Right forelimb (tissue), 1 donor: ENCODE results near the gene CADPS.

ENCODE experiments used
- DNase-seq: peaks from one replicate; pipeline ENCODE4 v3.0.0-alpha.2; 2018

The CADPS gene

DNA sequence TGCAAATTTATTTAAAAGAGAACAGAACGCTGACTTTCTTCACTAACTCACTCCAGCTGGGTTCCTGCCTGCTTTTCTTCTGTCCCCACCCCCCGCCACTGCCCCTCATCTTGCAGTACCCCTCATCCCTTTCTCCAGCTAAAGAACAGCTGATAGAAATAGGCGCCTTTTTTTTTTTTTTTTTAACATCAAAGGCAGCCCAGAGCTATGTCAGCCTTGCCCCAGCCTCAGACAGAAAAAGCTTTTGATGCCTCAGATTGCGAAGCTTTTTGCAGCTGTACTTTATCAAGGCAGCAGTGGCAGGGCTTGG, 1.8 kb downstream of the CADPS start:
- DNase-seq = no peak

DNA sequence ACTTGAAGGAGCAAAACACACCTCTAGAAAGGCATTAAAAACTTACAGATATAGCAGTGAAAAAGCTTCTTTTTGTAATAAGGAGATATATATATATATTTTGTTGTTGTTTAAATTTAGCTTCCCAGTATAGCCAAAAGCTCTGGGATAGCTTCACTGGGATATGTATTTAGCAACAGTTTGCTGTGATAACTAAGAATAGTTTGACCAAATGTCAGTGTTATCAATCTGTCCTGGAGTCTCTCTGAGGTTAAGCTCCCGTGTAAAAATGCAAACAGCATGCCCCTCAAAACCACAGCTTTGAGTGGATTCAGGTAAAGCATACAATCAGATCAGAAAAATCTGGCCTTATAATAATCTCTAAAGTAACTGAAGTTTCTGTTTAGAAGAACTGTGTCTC, 2.9 kb downstream of the CADPS start:
- no peak for DNase-seq

DNA sequence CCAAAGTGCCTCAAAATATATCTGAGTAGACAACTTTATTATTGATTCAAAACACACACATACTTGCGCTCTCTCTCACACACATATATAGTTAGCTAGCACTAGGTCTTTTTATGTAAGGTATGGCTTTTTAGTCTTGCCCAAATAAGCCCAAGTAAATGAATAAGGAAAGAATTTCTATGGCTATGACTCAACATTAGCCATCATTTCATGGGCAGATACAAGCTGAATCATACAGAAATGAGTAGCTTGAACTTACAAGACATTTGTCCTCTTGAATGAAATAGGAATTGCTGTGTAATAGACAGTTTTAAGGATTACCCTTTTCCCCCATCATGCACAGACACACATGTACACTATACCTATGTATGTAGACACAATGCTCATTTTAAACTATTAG, 4.9 kb downstream of the CADPS start:
- DNase-seq = no peak

DNA sequence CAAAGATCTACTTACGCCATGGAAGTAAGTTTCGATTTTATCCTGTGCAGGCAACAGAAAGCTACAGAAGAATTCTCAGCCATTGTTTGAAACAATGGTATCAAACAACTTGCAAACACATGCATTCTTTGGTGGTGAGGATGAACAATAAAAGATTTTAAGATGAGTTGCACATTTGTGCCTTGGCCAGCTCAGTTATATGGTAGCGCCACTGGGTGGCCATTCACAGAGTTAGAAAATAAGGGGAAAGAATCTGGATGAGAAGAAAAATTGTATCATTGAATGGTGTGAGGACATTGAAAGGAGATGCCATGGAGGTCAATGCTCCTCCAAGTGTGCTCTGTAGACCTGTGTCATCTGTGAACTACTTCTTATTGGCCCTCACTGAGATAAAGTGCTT, 11.6 kb downstream of the CADPS start:
- no peak for DNase-seq

DNA sequence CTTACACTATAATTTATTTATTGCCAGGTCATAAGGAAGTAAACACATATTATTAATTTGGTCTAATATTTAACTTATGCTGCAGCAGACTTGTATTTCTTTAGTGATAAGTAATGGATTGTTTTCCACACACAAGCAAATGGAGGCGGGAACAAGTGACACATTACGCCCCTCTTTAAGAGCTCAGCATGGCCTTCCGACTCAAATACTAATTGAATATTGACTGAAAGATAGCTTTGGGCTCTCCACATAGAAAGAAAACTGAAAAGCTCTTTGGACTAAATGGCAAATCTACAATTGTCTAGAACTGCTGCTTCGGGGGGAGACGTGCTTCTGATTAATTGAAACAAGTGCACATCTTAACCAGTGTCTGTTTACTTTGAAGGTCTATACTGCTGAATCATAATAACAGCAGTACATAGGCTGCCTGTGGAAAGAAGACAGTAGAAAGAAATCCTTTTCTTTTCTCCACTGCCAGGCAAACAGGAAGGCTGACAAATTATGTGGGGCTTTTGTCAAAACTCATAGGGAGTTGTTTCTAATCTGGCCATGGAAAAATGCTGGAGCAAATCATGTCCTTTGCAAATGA, 15.9 kb downstream of the CADPS start:
- DNase-seq = no peak

DNA sequence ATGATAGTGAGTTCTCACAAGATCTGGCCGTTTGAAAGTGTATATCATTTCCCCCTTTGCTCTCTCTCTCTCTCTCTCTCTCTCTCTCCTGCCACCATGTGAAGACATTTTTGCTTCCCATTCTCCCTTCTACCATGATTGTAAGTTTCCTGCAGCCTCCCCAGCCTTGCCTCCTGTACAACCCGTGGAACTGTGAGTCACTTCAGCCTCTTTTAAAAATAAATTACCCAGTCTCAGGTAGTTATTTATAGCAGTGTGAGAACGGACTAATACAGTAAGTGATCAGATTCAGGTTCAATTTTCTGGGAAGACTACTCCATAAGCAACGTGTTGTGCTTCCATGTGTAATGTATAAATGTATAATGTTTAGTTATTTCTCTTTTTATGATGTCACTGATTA, 29.2 kb downstream of the CADPS start:
- no peak for DNase-seq

DNA sequence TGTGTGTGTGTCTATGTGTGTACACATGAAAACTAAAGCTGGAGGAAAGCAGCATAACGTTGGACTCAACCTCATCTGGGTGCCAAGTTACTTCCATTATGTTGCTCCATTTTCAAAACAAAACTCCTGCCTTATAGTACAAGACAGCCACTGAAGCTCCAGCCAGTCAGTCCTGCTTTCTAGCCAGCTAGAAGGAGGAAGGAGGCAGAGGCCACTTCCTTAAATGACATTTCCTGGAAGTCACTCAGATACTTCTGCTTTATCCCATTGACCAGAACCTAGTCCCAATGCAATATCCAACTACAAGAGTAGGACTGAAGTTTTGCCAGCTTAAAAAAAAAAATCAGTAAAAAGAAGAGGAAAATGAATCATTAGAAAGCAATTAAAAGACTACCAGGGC, 31.7 kb downstream of the CADPS start:
- no peak for DNase-seq

DNA sequence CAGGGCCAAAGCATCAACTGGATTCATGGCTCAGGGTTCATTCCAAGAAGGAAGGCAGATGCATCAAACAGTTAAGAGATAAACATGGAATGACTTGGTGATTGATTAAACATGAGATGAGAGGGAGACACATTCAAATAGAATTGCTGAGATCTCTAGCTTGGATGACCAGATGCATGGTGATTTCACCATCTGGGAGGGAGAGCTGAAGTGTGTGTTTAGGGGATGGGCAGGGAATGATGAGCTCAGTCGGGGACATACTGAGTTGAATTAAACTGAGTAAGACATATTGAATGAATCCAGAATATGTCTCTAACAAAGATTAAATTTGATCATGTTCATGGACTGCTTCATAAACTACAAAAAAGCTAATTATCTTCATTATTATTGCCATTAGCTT, 35.5 kb downstream of the CADPS start:
- no peak for DNase-seq

DNA sequence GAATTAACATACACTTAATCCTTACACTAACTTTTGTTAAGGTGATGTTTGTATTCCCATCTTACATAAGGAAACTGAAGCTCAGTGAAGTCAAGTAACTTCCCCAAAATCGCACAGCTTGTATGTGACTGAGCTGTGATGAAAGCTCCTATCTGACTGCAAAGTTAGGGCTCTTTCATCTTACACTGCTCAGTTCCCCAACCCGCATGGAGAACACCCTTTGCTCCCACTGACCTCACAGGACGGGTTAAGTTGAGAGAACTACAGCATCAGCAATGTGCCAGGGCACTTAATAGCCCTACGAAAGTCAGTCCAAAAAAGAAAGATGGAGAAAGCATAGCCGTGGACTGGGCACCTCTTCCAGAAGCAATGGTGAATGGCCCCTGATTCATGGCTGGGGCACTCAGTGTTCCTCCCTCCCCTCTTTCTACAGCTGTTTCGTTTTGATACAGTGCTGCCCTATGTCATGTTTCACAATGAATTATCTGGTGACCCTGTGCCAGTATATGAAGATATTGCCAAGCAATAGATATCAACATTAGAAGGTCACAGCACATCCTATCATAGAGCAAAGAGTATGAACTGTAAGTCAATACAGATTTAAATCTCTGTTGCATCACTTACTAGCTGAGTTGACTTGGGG, 38.0 kb downstream of the CADPS start:
- DNase-seq = no peak

DNA sequence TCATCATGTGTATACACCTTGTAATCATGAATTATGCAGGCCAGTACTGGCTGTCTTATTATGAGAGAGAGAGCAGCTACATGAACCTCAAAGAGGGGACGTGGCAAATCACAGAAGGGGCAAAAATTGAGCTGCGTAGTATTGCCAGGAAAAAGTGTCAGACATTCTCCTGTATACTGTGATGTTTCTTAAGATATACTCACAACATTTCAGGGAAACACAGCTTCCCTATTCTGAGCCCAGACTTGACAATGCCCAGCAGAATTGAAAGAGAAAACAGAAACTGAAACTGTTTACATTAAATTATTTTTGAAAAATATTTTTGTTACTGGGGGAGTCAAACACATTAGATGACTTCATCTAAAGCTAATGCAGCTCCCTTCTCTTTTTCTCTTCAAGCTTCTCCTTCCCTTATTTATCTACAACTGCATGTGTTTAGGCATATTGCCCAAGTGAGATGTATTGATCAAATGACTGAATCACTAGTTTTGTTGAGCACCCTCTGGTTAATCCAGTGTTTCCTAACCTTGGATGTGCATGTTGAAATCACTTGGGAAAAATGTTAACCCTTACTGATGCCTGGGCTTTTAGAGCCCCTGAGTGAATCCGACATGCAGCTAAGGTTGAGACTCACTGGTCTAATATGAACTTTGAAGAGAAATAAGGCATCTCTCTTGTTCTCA, 39.5 kb downstream of the CADPS start:
- no peak for DNase-seq

DNA sequence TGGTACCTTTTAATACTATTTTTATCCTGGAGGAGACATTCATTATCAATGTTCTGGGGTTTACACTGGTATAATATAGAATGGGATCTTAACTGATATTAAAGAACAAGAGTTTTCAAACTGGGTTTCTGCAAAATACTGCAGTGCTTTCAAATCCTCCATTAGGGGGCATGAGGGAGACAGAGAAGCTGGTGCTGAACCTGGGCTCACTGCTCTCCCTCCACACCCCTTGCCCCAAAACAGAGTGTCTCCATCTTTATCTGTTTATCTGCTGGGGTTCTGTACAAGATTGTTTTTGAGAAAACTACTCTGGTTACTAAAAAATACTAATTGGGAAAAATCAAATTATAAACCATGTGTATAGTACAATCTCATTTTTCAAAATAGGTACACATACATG, 41.7 kb downstream of the CADPS start:
- DNase-seq = no peak

DNA sequence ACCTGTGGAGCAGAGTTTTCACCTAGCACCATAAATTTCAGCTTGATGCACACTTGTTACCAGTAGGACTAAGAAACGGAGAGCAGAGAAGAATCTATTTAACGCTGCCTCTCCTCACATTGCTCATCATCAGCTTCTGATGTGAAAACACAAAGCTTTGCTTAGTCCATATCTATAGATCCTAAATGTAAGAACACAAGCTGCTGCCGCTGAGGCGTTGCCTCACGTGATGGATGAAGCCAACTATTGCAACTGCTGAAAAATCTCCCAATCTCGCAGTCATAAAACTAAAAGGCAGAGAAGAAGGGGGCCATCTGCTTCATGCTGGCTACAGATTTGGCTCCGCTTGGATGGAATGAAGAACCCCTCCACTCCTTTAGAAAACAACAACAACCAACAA, 42.7 kb downstream of the CADPS start:
- DNase-seq = no peak

DNA sequence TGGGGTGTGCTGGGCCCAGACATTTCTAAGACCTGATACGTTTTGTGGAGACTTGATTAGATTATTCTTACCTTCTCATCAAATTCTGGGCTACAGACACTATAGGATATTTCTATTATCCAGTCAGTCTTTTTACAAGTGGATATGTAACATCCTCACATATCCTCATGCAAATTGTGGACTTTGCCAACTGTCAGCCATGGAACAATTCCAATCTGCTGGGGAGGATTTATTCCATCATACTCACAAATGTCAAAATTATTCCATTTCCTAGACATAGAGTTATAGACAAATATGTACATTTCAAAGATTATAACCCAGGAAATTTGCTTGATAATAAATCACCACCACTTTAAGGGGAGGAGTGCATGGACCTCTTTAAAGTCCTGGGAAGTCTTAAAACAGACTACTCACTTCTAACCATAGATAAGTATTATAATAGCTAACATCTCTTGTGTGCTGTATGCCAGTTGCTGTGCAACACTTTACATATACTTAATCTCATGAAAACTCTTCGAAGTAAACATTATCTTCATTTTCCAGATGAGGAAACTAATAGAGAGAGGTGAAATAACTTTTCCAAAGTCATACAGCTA, 44.4 kb downstream of the CADPS start:
- DNase-seq = no peak

DNA sequence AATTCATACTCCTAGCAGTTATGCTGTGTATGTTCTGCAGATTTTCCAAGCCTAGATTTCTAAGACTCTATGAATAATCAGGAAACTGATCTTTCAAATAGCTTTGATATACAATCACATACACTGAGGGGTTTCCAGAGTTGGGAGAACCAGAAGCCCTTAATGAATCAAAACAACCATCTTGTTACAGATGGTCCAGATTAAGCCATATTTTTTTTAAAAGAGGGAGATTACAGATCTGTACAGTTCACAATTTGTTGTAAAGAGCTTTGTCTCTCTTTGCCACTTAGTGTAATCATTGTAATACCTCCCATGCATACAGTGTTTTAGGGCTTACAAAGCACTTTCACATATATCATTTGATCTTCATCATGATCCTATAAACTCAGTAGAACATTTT, 47.7 kb downstream of the CADPS start:
- no peak for DNase-seq

DNA sequence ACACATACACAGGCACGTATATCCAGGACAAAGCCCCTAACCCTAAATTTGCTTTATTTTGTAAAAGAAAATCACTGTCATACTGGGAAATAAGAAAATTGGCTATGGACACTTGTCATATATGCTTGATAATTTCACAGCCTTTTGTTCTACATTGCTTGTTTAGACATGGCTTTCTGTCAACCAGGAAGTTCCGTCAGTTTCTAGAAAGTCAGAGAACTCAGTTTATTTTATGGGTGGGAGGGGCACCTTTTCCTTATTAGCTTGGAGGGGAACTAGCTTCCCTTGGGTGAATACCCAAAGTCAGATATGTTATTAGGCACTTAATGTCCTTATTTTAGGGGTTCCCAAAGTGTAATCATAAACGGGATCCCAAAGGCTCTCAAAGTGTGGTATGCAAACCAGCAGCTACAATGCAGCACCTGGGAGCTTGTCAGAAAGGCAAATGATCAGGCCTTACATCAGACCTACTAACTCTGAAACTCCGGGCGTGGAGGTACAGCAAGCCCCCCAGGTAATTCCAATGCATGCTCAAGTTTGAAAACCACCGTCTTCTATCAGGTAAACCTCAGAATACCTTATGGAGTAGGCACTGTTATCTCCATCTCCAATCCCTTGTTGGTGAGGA, 50.1 kb downstream of the CADPS start:
- DNase-seq = no peak

DNA sequence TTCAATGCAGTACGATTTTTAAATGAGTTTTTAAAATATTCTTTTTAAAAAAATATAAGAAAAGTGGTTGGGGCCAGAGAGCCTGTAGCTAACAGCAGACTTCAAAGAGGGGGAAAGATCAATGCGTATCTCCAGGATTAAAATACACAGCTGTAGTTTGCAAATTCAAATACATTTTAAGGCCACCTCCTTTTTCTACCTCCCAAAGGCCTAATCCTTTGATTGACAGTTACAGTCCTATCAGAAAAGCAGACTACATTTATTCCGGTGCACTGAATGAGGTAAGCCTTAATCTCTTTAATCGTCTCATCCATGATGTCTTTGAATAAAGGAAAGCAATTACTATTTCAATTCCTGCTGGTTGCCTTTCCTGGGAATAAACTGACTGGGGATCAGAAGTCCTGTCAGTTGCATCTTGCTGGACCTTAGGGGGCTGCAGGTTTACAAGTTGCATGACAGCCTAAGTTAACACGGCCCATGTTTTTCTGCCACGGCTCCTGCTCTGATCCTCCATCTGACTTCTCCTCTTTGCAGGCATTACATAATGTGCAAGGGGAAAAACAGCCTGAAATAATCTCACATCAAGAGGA, 51.7 kb downstream of the CADPS start:
- no peak for DNase-seq

DNA sequence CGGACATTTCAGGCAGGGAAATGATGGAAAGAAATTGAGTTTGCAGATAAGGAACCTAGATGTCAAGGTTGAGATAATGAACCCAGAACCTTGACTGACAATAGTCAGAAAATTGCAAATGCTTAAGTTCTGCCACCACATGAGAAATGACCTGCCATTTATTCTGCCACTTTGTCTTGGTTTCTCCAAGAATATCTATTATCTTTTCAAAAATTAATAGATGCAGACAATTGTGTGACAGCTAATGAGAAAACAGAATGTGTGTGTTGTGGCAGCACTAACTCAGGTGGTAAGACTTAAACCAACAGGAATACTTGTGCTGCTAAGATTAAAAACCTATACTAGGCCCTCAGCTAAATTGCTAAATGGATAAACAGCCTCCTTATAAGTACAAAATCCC, 52.3 kb downstream of the CADPS start:
- no peak for DNase-seq

DNA sequence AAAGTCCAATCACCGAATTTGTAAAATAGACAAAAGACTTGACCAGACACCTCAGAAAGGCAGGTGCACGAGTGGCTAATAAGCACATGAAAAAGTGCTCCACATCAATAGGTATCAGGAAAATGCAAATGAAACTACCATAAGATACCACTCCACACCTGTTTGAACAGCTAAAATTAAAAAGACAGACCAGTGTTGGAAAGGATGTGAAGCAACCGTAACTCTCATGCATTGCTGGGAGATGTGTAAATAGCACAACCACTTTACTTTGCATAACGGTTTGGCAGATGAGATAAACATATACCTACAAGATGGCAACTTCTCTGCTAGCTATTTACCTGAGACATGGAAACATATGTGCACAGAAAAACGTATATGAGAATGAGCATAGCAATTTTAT, 56.9 kb downstream of the CADPS start:
- no peak for DNase-seq

DNA sequence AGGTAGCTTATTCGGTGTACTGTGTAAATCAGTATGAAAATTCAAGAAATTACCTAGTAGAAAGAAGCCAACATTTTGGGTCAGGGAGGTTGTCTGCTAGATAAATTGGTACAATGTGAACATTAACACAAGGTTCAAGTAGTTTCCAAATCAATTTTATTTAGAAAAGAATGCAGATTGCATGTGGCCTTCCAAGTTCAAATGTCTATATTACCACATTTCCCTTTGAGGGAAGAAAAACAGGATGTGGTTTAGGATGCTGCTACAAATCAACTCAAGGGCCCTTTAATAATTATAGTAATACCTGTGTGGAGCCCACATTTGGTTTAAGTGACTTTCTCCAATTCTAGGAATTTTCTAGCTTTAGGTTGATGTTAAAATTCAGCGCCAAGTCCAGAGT, 57.5 kb downstream of the CADPS start:
- DNase-seq = no peak

DNA sequence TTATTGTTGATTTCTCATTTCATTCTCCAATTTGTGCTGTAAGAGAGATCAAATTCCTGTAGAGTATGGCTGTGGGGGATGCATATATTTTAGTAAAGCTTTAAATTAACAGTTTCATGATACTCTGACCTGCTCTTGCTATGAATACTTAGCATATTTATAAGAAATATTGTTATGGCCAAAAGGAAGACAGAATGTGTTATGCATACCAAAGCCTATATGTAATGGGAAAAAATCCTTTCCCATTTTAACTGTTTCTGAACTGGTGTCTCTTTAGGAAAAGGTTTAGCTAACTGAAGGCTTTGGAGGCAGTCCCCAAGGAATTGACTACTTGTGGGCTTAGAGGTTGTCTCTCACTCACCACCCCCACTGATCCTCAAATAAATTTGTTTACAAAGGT, 59.2 kb downstream of the CADPS start:
- no peak for DNase-seq

DNA sequence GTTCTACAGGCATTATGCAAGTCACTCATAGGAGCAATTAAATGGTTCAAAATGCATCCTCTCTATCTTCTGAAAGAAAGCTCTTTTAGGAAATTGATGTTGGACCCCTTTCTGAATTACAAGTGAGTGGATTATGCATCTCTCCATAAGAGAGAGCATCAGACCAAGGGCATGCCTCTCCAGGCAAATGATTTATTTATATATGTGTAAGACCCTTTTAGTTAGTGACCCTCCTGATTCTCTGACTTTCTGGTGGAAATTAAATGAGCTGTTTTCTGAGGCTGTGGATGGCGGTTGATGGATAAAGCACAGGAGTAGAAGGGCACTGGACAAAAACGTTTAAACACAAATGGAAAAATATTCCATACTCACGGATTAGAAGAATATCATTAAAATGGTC, 62.6 kb downstream of the CADPS start:
- no peak for DNase-seq

DNA sequence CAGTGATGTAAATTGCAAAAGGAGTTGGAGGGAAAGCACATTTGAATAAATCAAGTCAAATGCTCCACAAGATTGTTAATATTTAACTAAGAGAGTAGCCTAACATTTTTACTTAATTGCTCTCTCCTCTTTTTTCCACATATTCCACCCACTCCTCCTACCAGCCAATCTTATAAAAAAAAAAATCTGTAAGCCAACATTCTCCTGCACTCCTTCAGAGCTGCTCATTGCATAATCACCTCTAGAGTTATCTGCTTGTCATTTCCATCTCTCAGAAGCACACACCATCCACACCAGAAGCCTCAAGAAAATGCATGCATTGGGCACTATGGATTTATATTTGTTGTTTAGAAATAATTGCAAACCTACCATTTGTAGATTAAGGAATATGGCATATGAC, 64.1 kb downstream of the CADPS start:
- DNase-seq = no peak

DNA sequence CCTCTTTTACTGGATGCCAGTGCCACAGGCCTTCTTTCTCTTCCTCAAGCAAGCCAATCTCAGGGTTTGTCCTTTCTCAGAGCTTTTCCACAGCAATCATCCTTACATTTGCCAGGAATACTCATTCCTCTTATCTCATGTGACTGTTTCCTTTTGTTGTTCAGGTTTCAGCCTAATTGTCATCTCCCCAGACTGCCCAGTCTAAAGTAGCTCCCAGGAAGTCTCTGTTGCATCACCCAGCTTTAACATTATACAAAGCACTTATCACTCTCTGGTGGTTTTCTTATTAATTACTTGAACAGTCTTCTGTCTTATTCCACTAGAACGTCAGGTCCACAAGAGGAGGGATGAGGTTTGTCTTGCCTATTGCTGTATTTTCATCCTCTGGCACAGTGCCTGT, 65.8 kb downstream of the CADPS start:
- no peak for DNase-seq
